ENCODE results near the gene LMLN.
"Not testable (repeated sequence)": the region's sequence is repeated elsewhere in the genome, so short reads cannot be mapped to it uniquely, and the experiment has no call there.

Gene LMLN

DNA sequence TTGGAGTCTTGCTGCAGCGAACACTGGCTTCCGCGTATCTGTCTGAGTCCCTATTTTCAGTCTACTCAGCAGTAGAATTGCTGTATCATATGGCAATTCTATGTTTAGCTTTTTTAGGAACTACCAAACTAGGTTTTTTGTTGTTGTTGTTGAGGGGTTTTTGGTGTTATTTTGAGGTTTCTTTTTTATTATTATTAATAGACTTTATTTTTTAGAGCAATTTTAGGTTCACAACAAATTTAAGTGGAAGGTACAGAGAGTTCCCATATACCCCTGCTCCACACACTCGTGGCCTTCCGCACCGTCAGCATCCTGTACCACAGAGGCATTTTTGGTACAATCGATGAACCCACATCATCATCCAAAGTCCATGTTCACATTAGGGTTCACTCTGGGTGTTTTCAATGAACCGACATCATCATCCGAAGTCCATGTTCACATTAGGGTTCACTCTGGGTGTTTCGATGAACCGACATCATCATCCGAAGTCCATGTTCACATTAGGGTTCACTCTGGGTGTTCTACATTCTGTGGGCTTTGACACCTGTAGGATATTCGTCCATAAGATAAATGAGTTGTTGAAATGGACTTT, 67.9 kb downstream of the LMLN start:
- DNase-seq = no peak

DNA sequence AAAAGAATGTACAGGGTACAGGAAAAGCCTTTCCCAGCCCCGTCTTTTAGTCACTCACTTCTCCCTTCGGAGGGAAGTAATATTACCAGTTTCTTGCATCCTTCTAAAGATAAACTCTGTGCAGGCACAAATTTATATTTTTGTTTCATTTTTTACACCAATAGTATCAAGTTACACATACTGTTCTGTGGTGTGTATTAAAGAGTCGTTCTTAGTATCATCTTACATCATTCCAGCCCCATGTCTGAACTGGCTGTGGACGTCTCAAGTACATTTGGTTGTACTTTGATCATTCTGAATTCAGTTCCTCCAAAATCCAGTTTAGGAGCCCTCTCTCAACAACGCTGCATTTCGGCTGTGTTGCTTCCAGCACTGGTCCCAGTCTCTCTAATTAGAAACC, 68.7 kb downstream of the LMLN start:
- DNase-seq = no peak

DNA sequence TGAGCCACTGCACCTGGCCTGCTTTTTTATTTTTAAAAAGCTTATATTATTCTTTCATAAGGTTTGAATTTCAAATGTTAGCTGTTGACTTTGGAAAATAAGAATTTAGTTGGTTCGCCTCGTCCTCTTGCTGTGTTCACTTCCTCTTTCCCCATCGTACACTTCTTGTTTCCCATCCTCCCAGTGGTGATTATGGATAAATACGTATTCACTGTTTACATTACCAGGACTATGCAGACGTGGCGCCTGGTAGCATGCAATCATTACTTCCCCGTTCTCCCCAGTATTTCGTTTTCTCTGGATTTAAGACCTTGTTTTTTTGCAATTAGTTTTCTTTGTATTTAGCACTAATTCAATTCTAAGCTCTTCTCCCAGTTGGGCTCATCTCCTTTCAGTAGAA, 70.1 kb downstream of the LMLN start:
- DNase-seq = no peak

DNA sequence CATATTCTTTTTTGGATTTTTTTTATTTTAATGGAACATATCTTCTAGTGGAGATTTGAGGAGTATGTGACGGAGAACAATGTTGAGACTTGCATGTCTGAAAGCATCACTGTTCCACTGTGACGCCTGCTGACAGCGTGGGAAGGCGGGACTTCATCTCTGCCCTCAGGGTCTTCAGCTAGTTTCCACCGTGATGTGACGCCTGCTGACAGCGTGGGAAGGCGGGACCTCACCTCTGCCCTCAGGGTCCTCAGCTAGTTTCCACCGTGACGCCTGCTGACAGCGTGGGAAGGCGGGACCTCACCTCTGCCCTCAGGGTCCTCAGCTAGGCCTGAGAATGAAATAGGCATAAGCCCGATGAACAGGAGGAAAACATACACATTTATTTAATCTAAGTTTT, 70.7 kb downstream of the LMLN start:
- DNase-seq = no peak

DNA sequence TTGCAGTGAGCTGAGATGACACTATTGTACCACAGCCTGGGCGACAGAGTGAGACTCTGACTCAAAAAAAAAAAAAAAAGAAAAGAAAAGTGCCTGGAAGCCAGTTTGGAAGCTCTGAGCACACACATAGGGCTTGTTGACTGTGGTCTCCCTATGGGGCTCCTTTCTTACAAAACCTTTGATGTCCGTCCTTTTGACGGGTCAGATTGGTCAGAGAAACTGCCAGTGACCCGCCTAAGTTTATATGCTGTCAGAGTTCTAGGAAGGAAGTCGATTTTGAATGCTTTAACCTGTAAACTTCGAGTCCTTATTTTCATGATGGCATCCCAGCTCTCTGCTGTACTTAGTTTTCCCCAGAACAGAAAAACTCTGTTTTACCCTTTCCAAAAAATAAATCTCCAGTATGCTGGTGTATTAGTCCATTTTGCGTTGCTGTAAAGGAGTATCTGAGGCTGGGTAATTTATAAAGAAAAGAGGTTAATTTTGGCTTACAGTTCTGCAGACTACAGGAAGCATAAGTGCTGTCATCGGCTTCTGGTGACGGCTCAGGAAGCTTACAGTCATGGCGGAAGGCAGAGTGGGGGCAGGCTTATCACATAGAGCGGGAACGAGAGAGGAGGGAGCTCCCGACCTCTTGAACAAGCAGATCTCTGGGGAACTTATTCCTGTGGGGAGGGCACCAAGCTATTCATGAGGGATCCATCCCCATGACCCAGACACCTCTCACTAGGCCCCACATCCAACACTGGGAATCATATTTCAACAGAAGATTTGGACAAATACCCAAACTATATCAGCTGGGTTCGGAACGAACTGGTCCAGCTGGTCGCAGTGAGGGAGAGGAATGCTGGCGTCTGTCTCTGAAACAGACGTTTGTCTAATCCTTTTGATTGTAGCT, 72.3 kb downstream of the LMLN start:
- no peak for DNase-seq

DNA sequence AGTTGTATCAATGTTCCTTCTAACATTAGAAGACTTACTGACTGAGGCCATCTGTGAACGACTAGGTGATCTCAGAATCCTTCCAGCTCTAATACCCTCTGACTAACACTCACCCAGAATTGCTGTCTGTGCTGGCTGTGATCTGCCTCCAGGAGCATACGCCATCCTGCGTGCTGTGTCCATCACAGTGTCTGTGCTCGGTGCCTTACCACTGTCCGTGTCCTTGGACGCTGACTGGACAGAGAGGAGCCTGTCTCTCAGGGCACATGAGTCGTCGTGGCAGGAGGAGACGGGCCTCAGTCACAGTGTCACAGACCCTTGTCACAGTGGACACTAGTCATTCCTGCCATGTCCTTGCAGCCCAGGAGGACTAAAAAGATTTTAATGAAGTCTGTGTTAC, 83.1 kb downstream of the LMLN start:
- DNase-seq = no peak

DNA sequence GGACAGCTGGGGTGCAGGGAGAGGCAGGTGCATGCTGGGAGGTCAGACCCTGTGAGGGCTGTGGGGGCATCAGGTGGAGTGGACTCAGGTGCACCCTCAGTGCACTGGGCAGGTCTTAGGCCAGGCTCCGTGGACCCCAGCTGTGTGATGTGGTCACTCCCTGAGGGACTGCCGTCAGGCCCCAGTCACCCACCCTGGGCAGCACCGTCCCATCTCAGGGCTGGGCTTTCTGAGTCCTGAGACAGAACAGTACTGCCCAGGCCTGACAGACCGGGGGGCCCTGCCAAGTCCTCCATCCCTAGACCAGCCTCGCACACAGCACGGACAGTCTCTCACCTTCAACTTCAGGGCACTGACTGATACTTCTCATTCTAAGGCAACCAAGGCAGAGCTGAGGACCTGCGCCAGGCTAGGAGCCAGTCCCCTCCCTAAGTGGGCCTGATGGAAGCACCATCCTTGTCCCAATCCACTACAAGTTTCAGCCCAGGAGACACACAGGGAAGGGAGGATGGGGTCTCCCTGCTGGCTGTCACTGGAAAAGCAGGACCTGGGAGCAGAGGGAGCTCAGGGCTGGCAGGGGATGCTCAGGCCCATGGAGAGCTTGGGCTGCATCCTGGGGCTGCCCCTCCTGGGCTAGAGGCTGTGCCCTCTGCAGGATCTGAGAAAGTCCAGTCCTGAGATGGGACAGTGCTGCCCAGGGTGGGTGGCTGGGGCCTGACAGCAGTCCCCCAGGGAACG, 86.3 kb downstream of the LMLN start:
- no peak for DNase-seq

DNA sequence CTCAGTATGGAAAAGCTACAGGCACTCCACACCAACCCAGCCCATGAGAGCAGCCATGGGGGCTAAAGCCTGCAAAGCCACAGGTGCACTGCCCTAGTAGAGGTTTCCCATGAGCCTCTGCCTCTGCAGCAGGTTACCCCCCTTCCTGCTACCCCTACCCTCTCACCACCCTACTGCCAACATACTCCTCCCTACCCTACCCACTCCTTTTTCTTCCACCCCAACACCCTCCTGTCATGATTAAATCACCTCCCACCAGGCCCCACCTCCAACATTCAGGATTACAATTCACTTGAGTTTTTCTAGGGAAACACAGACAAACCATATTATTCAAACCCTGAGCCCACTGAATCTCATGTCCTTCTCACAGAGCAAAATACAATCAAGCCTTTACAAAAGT, 88.4 kb downstream of the LMLN start:
- DNase-seq = no peak

DNA sequence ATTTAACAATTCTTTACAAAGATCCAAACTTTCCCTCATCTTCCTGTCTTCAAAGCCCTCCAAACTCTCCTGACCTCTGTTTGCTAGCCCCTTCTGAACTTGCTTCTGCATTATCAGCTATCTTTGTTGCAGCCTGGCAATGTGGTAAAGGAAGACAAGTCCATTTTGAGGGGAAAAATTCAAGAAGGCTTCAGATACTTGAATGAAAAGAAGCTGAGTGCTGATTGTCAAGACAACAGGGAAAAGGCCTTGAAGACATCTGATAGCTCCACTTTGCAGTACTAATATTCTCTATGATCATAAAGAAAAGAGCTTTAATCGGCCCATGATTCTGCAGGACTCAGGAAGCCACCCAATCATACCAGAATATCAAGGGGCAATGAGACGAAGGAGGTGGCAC, 91.8 kb downstream of the LMLN start:
- DNase-seq = no peak

DNA sequence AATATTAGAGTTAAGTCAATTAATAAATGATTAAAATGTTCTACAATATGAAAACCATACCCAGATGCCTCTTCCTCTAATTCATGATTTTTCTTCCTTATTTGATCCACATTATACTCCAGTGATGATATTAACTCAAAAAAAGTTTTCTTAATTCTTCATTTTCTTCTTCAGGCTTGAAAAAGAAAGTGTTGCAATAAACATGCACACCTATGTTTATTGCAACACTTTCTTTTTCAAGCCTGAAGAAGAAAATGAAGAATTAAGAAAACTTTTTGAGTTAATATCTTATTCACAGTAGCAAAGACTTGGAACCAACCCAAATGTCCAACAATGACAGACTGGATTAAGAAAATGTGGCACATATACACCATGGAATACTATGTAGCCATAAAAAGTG, 93.4 kb downstream of the LMLN start:
- DNase-seq = not testable (repeated sequence)

DNA sequence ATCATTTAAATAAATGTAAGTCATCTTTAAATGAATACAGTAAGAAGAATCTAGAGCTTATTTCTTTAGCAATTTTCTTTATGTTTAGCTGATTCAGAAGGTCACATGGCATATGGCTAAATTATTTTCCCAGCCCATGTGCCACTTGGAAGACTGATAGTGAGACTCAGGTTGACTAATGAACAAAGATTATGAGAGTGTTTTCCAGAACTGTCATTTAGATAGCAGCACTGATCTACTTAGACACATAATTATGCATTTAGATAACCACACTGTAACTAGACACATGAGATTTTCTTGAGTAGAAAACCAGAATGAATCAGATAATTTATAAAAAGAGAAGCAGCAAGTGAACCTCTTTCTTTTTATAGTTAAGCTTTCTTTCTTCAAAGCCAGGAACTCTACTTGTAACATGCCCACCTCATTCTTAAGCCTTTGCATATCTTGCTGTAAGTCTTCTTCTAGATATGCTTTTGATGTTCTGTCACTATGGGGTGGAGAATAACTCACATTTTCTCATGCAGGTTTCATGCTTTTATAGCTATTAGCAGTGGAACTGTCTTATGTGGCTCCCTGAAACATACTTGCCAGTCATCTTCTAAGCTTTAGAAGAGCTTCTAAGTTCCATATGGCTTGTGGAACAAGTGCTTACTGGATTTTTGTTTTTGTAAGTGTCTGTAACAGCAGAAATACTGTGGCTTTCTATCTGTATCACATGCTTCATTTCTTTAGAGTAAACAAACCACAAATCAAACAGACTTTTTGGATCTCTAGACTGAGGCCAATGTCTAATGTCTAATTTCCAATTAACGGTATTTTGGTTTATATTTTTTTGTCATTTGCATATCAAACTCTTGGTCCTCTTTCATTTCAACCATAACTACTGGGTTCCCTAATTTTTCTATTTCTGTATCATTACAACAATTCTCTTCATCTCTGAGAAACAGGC, 101.4 kb downstream of the LMLN start:
- DNase-seq = no peak

DNA sequence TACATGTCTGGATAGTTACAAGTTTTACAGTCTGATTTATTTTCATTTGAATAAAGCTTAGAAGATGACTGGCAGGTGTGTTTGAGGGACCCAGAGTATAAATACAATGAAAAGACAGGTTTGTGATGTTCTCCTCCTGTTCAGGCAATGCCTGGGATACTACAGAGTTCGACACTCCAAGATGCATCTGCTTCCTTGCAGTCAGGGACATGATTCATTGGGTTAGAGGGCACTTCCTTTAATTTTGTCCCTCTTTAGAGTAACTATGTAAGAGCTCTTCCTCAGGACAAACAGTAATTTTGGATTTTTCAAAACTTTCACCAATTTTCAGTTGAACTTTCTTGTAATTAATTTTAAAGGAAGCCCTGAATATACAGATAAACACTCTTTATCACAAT, 102.0 kb downstream of the LMLN start:
- DNase-seq = no peak

DNA sequence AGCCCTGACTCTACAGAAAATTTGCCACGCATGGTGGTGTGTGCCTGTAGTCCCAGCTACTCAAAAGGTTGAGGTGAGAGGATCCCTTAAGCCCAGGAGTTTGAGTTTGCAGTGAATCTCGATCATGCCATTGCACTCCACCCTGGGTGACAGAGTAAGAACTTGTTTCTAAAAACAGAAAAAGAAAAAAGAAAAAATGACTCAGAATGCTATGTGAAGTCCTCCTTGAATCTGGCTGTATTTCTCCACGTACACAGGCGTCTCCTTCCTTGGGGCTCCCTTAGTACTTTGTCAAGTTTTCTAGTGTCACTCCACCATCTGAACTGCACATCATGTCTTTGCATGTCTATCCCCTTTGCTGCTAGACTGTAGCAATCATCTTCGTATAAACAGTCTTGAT, 104.4 kb downstream of the LMLN start:
- DNase-seq = no peak

DNA sequence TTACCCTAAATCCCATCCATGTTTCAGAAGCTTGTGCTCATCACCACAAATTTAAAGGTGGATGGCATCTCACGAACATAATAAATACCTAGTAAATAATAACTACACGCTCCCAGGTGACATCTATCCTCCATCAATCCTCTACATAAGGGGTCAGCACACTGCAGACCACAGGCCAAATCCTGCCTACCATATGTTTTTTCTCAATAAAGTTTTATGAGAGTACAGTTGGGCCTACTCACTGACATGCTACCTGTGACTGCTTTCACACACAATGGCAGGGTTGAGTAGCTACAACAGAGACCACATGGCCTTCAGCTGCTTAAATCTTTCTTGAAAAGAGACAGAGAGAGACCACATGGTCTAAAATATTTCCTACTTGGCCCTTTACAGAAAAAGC, 105.9 kb downstream of the LMLN start:
- DNase-seq = no peak

DNA sequence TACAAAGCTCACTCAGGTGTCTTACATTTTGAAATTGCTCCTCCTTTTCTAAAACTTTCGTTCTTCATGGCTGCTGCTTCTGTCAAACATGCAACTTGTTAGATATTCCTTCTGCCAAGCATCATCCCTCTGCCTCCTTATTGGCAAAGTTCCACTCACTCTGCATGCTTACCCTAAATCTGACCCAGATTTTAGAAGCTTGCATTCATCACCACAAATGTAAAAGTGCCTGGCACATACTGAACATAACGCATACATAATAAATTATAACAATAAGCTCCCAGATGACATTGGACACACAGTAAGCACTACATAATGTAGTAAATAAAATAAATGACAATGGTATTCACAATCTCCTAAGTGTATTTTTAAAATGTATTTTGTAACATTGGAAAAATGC, 107.4 kb downstream of the LMLN start:
- no peak for DNase-seq

DNA sequence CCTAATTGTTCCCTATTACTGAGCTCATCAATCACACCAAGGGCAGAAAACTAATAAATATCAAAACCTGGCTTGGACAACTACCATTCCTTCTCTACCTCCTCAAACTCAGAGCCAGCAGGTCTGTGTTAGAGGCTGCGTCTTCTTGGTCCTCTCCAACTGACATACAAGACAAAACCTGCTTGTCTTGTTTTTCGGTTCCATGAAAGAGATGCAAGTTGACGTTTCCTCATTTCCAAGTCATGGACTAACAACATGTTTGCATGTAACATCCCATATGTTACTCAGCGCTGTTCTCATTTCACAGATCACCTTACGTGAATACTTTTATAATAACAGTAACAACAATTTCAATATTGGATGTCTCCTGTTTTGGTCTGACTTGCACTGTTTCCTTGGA, 110.9 kb downstream of the LMLN start:
- no peak for DNase-seq

DNA sequence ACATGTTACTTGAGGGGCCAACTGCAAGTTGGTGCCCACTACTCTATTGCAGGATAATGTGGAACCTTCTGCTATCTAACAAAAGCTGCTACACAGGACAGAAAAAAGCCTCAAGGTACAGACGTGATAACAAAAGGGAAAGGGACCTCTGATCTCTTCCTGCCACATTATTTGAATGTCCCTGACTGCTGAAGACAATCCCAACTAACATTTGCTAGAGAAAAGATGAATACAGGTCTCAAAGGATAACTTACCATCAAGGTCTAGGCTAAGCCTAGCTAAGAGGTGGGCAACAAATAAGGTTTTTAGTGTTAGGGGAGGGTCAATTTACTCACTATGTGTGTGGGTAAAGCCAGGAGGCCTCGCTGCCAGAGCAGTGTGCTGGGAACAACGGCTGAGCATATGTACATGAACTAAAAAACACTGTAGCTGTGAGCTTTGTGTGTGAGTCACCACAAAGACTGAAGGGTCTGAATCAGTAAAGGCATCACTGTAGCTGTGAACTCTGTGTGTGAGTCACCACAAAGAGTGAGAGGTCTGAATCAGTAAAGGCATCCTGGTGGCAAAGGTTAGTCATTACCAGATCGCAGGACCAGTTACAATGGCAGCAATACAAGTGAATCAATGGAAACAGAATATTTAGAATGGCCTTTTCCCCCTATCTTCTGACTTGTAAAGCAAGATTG, 111.7 kb downstream of the LMLN start:
- DNase-seq = peak; percentile 67

DNA sequence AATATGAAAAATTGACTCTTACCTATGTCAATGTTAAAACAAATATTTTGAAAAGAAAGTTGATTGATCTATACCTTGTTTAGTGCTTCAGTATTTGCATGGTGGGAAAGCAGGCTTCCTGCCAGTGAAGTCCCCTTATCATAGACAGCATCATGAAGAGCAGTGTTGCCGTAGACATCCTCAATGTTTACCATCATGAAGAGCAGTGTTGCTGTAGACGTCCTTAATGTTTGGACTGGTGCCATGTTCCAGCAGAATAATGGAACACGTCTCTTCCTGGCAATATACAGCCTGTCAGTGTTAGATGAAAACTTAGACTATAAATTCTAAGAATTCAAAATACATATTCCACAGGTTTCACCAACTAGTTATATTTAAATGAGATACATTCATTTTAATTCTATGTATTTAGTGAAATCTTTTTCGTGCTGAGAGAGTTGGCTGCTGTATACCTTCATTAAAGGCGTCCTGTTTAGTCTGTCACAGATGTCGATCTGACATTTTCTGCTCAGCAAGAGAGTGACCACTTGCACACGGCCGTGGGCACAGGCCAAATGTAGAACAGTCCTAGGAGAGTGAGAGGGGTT, 116.8 kb downstream of the LMLN start:
- DNase-seq = peak; percentile 26

DNA sequence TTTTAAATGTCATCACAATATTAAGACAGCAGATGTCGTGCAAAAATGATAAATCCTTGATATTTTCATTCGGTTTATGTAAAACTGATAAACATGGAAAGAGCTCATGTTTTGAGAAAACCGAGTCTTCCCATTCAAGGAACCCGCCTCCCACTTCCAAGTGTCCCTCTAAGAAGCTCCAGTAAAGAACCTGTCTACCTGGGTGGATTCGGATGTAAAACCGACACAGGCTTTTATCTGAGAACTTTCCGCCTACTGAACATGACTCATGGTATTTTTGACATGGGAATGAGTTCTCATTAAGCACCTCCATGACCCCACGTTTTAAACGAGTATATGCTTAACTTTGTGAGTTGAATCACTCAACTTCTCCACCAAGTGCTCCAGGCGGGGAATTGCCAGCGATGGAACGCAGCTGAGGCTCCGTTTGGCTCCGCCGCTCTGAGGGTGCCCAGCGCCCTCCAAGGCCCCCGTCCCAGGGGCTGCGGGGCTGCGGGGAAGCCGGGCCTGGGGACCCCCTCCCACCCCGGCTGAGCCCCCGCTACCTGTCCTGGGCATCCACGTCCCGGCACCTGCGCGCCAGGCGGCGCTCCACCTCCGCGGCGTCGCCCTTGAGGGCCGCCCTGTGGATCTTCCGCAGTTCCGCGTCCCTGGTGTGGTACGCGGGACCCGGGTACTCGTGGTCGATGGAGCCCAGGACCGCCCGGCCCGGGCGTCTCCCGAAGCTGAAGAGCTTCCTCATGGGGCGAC, 119.9 kb downstream of the LMLN start:
- DNase-seq = no peak

DNA sequence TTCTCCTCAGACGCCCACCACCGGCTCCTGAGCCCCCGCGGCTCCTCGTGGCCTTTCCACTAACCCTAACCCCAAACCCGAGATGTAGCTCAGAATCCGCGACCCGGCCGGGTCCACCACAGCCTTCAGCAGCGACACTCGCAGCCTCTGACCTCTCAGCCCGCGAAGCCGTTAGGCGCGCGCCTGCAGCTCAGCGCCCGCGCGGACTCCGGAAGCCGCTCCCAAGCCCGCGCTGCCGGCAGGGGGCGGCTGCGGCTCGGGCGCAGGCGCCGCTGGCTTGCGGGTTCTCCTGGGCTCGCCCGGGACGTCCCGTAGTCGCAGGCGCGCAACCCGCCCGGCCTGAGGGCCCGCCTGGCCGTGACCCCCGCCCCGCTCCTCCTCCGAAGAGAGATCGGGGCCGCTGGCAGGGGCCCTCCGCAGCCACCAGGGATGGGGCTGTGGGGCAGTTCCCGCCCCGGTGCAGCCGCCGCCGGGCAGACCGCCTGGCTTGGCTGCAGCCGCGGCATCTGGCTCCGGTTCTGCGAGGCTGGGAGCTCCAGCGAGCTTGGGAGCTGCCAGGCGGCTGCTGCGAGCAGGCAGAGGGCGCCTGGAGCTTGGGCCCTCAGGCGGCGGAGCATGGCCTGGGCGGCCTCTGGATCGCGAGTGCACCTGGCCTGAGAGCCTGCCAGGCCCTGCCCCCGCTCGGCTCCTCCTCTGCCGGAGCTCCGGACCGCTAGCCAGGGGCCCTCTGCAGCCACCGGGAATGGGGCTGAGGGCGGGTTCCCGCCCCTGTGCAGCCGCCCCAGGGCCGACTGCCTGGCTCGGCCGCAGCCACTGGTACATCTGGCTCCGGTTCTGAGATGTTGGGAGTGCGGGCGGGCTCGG, 120.7 kb downstream of the LMLN start:
- peak; percentile 82 for DNase-seq

All from NCI-H526 treated with DMSO at 0.1 percent for 48 hours (cell line).